B cell (primary cell): ENCODE measurements around the gene RPTOR. TPM values are rescaled to one million over a fixed set of nuclear protein-coding genes. Genes with fewer than 3 reads are reported as not detected.

Source experiments
- ATAC-seq: fragments of 200-7000 bp; cut with Tn5 transposase; one replicate; pipeline ENCODE4 v1.10.0; 2021; ENCODE audit warnings: low read depth, mild to moderate bottlenecking, moderate number of reproducible peaks, moderate library complexity
- CTCF ChIA-PET: fragments of 350-600 bp; sonication (Branson Sonifier 250); formaldehyde crosslinking; loops from one replicate; lab custom pipeline; 2021; ENCODE audit warnings: antibody characterized with exemption, inconsistent platforms; lab: Charles Lee
- POLR2A ChIA-PET: fragments of 350-600 bp; sonication (Branson Sonifier 250); formaldehyde crosslinking; loops from one replicate; lab custom pipeline; 2021; ENCODE audit warnings: antibody characterized with exemption; lab: Charles Lee
- DNase-seq: peaks from one replicate; pipeline ENCODE4 v3.0.0; 2013
- H2AFZ ChIP-seq: 2 replicates; pipeline ENCODE4 v1.6.1; 2012; ENCODE audit warnings: mild to moderate bottlenecking, low read depth, low read length; ENCODE audit not compliant: insufficient read depth, poor library complexity, severe bottlenecking
- H3K27ac ChIP-seq, 2 donors: 1 replicate in 1 of 2; 2 replicates in 1 of 2; pipeline ENCODE4 v1.5.1; 2012 to 2013; ENCODE audit warnings: low read length in 2 of 2, mild to moderate bottlenecking in 2 of 2, moderate library complexity in 1 of 2
- H3K27me3 ChIP-seq, 4 experiments: fragments of 200-600 bp in 1 of 4; sonication (generic) in 1 of 4; replicated peaks in 1 of 4; 1 replicate in 2 of 4; 2 replicates in 2 of 4; pipeline versions ENCODE4 v1.6.1 to v1.7.0; 2013 to 2016; ENCODE audit warnings: low read length in 3 of 4, mild to moderate bottlenecking in 2 of 4, mixed read lengths in 1 of 4, moderate library complexity in 1 of 4; ENCODE audit not compliant: insufficient read depth in 4 of 4, control insufficient read depth in 3 of 4; ENCODE audit errors: control extremely low read depth in 1 of 4
- H3K36me3 ChIP-seq, 2 experiments: replicated peaks in 1 of 2; 1 replicate in 1 of 2; 2 replicates in 1 of 2; pipeline versions ENCODE4 v1.6.1 to v1.7.1; 2013; ENCODE audit warnings: low read length in 1 of 2; ENCODE audit not compliant: insufficient read depth in 2 of 2, control insufficient read depth in 1 of 2; ENCODE audit errors: control extremely low read depth in 1 of 2, extremely low read depth in 1 of 2
- H3K4me1 ChIP-seq, 2 donors: fragments of 200-600 bp in 1 of 2; sonication (generic) in 1 of 2; 1 replicate in 1 of 2; 2 replicates in 1 of 2; pipeline versions ENCODE4 v1.5.1 to v1.6.1; 2013 to 2017; ENCODE audit warnings: low read length in 2 of 2; ENCODE audit not compliant: control insufficient read depth in 2 of 2, insufficient read depth in 2 of 2
- H3K4me2 ChIP-seq: replicated peaks from 2 replicates; pipeline ENCODE3; 2012; ENCODE audit warnings: mild to moderate bottlenecking, low read depth, low read length; ENCODE audit not compliant: poor library complexity, severe bottlenecking
- H3K4me3 ChIP-seq, 5 experiments: fragments of 200-600 bp in 1 of 5; sonication (generic) in 1 of 5; 1 replicate in 3 of 5; 2 replicates in 2 of 5; pipeline versions ENCODE4 v1.5.1 to v1.7.0; 2011 to 2016; ENCODE audit warnings: low read length in 4 of 5, mild to moderate bottlenecking in 4 of 5, low read depth in 2 of 5, control low read depth in 1 of 5, moderate library complexity in 1 of 5; ENCODE audit not compliant: insufficient read depth in 1 of 5; ENCODE audit errors: control extremely low read depth in 1 of 5, extremely low read depth in 1 of 5
- H3K79me2 ChIP-seq: fragments of 200-600 bp; sonication (generic); one replicate; pipeline ENCODE4 v1.6.0; 2016; ENCODE audit warnings: low read length; ENCODE audit not compliant: control insufficient read depth, insufficient read depth
- H3K9ac ChIP-seq: fragments of 200-600 bp; sonication (generic); 2 replicates; pipeline ENCODE4 v1.6.1; 2017; ENCODE audit warnings: mild to moderate bottlenecking, low read length, moderate library complexity
- H3K9me3 ChIP-seq, 3 donors: one replicate each; pipeline versions ENCODE4 v1.6.1 to v1.7.1; 2013; ENCODE audit warnings: low read length in 2 of 3; ENCODE audit not compliant: control insufficient read depth in 2 of 3, insufficient read depth in 1 of 3; ENCODE audit errors: control extremely low read depth in 1 of 3
- H4K20me1 ChIP-seq: 2 replicates; pipeline ENCODE4 v1.6.0; 2012; ENCODE audit warnings: mild to moderate bottlenecking, low read length; ENCODE audit not compliant: insufficient read depth, control insufficient read depth, poor library complexity, severe bottlenecking
- H3K27ac Mint-ChIP-seq: one replicate; pipeline ENCODE4 v1.8.0; 2021; ENCODE audit warnings: mixed read lengths
- H3K27me3 Mint-ChIP-seq: one replicate; pipeline ENCODE4 v1.8.0; 2021; ENCODE audit warnings: mixed read lengths
- H3K4me1 Mint-ChIP-seq: one replicate; pipeline ENCODE4 v1.8.0; 2021; ENCODE audit warnings: mixed read lengths
- H3K4me3 Mint-ChIP-seq: one replicate; pipeline ENCODE4 v1.8.0; 2021; ENCODE audit warnings: mixed read lengths
- H3K9me3 Mint-ChIP-seq: one replicate; pipeline ENCODE4 v1.8.0; 2022; ENCODE audit warnings: mixed read lengths; ENCODE audit not compliant: insufficient read depth
- EZH2 ChIP-seq: IDR thresholded peaks from 2 replicates; pipeline ENCODE4 v1.6.1; 2012; ENCODE audit warnings: borderline replicate concordance, low read depth, mild to moderate bottlenecking, moderate library complexity, low read length; ENCODE audit not compliant: insufficient read depth, poor library complexity, severe bottlenecking
- WGBS: methylation state at CpG from one replicate; pipeline ENCODE4 v1.1.5; 2013; ENCODE audit warnings: missing lambda C conversion rate; ENCODE audit not compliant: insufficient coverage; 5-methylcytosine and 5-hydroxymethylcytosine counted together
- intact Hi-C: fragments of 100-400 bp; cut with micrococcal nuclease; formaldehyde crosslinking; loops from one replicate; pipeline ENCODE4 v1.10.0; 2022
- polyA plus RNA-seq: library from polyadenylated mRNA; depleted of rRNA; stranded (reverse); fragments of >200 nt; gene quantifications from 2 replicates; pipeline ENCODE4 v1.2.3, GENCODE V29; 2012
- total RNA-seq, 2 donors: library from RNA; stranded (reverse); fragments of 120-200 nt in 1 of 2; gene quantifications; 1 replicate in 1 of 2; 2 replicates in 1 of 2; pipeline versions ENCODE4 v1.2.3 to v1.2.4, GENCODE V29; 2013 to 2022
- TF ChIP-seq, protein P1 (sequence below): fragments of 200-600 bp; IDR thresholded peaks from one replicate; pipeline ENCODE4 v1.8.0; 2022; ENCODE audit warnings: antibody characterized with exemption, mild to moderate bottlenecking

Gene RPTOR
- total and polyA plus RNA-seq, 2 donors (not counting 1 experiment from before 2014, with no cell fraction given) = 13.4 to 58.8 TPM

DNA sequence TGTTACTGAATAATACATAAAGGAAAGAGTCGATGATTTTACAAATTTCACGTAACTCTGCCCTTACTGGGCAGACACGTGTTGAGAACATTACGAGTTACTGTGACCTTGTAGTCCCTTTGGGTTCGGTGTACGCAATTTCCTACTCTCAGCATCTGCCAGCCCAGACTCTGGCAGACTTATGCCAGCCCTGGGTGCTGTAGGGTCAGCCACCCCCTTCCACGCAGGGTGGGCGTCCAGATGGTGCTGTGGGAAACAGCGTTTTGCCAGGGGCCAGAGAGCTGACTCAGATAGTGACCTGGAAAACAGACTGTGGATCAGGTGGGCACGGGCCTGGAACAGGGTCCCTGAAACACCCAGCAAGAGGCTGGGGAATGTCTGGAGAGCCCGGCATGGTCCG, 148.9 kb downstream of the RPTOR start:
- Histone ChIP-seq H3K4me2 (no peak overlapping the region), H3K4me3 (no peak overlapping the region), H2AFZ (no peak overlapping the region), H3K27me3 (no peaks in the 10 kb centered on the region), H3K27ac (no peak overlapping the region), H3K36me3 (peaks cover 0 to 11% of the 10 kb centered on the region in 2 experiments), H4K20me1 (peaks cover 49% of the 10 kb centered on the region), H3K9ac (no peak overlapping the region), H3K79me2 (peaks cover 91% of the 10 kb centered on the region), H3K9me3 (peaks cover 0 to under 1% (median 0%) of the 10 kb centered on the region in 3 donors), H3K4me1 (no peaks in the 10 kb centered on the region)
- 94% methylated on average over 11 of the region's 12 CpGs for WGBS
- no peak overlapping the region for H3K4me3 Mint-ChIP-seq
- ChIA-PET POLR2A (no interaction called here), CTCF (no interaction called here)
- no peaks in the 10 kb centered on the region for H3K27me3 Mint-ChIP-seq
- DNase-seq (no peak), ATAC-seq (no peak)
- H3K9me3 Mint-ChIP-seq = no peaks in the 10 kb centered on the region
- intact Hi-C loops = no loop called here
- peaks cover 2% of the 10 kb centered on the region for H3K4me1 Mint-ChIP-seq
- TF ChIP-seq EZH2 = no peak
- TF ChIP-seq, protein P1, sequence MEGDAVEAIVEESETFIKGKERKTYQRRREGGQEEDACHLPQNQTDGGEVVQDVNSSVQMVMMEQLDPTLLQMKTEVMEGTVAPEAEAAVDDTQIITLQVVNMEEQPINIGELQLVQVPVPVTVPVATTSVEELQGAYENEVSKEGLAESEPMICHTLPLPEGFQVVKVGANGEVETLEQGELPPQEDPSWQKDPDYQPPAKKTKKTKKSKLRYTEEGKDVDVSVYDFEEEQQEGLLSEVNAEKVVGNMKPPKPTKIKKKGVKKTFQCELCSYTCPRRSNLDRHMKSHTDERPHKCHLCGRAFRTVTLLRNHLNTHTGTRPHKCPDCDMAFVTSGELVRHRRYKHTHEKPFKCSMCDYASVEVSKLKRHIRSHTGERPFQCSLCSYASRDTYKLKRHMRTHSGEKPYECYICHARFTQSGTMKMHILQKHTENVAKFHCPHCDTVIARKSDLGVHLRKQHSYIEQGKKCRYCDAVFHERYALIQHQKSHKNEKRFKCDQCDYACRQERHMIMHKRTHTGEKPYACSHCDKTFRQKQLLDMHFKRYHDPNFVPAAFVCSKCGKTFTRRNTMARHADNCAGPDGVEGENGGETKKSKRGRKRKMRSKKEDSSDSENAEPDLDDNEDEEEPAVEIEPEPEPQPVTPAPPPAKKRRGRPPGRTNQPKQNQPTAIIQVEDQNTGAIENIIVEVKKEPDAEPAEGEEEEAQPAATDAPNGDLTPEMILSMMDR = no peak
- no peak overlapping the region for H3K27ac Mint-ChIP-seq

DNA sequence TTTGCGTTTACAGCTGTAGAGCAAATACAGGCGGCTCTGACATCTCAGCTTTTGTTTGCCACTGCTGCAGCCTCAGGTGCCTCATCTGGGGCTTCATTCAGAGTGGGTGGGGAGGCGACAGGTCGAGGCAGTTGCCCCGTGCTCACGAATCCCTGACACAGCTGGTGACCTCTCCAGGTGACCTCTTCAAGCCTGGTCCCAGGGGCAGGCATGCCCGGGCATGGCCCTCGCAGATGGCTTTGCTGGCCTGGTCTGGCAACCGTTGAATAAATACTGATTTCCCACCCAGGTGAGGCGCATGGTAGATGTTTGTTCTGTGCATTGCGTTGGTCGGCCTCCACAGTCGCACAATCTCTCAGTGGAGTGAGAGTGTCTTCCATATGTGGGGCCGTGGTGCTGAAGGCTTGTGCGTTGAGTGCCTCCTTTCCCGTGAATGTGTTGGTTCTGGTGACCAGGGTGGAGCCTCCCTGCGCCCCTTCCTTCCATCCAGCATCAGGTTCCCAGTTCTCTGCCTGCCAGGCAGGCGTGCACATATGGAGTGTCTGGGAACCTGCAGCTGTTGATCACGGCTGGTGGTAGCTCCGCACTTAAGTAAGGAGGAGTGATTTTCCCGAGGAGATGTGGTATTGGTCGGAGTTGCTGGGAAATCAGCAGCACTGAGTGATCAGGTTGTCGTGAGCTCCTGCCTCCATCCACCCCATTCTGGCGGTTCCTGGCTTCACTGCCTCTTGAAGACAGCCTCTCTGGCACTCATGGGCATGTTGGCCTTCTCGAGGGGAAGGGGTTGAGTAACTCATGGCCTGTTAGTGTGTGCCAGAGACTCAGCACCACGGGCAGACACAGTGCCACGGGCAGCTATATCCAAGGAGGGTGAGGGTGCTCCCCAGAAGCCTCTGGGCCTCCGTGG, 149.7 kb downstream of the RPTOR start:
- intact Hi-C loops = no loop called here
- no peak overlapping the region for H3K27ac Mint-ChIP-seq
- H3K9ac ChIP-seq = no peak overlapping the region
- peaks cover 56% of the 10 kb centered on the region for H4K20me1 ChIP-seq
- DNase-seq = no peak
- ChIA-PET POLR2A (no interaction called here), CTCF (no interaction called here)
- no peaks in the 10 kb centered on the region for H3K9me3 Mint-ChIP-seq
- no peaks in the 10 kb centered on the region for H3K27me3 ChIP-seq
- peaks cover 6% of the 10 kb centered on the region for H3K4me1 Mint-ChIP-seq
- no peak overlapping the region for H3K4me2 ChIP-seq
- TF ChIP-seq, protein P1 = no peak
- no peak for TF ChIP-seq EZH2
- peaks cover 0 to 4% of the 10 kb centered on the region in 2 experiments for H3K36me3 ChIP-seq
- H3K27ac ChIP-seq = no peak overlapping the region
- no peak overlapping the region for H3K4me3 ChIP-seq
- H3K4me1 ChIP-seq = peaks cover 0 to 4% of the 10 kb centered on the region in 2 donors
- H2AFZ ChIP-seq = no peak overlapping the region
- ATAC-seq = no peak
- H3K79me2 ChIP-seq = peaks cover 94% of the 10 kb centered on the region
- no peak overlapping the region for H3K4me3 Mint-ChIP-seq
- WGBS = 96% methylated on average over 28 of the region's 28 CpGs
- H3K9me3 ChIP-seq = no peaks in the 10 kb centered on the region
- no peaks in the 10 kb centered on the region for H3K27me3 Mint-ChIP-seq
